ENCODE measurements around the gene VIPR2. TPM values are rescaled to one million over a fixed set of nuclear protein-coding genes. Genes with fewer than 3 reads are reported as not detected.

VIPR2 gene
- total RNA-seq, 4 donors from 2014 or later, result 0.38 to 2.4 (median 0.56) TPM

DNA sequence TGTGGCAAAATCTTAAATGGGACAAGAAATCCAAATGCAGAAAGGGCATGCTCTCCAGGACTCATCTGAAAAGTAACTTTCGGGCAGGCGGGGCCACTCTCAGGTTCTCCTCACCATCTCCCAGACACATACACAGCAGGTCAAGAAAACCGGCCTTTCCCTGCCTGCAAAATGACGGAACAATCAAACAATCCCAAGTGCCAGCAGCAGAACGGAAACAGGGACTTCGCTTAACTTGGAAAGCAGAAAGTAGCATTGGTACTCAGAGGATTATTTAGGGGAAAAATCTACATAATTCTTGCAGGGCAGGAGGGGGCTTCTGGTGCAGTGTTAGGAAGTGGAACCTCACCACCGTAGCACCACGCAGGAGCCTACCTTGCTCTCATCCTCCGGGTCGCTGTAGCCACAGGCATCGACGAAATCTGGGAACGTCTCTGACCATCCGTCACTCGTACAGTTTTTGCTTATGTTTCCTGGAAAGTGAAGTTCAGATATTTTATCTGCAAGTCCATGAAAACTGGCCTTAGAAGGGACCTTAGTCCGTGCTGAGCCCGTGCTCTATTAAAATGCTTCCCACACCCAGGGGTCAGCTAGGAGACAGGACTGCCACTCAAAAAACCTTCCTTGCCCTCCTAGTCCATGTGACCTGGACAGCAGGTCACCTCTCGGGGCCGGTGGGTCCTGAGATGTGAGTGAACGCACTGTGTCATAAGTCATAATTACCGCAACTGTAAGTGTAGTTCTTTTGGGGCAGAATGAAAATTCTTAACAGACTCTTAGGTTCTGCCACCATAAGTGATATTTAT lies 41.1 kb downstream of the VIPR2 start:
- no peak for TF ChIP-seq CTCF (IDR thresholded peaks at IDR 0.05; ENCODE audit: low read depth)

GRCh38 chr7:159102681-159103381 lies 41.8 kb downstream of the VIPR2 start:
- no peak for TF ChIP-seq CTCF (IDR thresholded peaks at IDR 0.05; ENCODE audit: low read depth)

DNA sequence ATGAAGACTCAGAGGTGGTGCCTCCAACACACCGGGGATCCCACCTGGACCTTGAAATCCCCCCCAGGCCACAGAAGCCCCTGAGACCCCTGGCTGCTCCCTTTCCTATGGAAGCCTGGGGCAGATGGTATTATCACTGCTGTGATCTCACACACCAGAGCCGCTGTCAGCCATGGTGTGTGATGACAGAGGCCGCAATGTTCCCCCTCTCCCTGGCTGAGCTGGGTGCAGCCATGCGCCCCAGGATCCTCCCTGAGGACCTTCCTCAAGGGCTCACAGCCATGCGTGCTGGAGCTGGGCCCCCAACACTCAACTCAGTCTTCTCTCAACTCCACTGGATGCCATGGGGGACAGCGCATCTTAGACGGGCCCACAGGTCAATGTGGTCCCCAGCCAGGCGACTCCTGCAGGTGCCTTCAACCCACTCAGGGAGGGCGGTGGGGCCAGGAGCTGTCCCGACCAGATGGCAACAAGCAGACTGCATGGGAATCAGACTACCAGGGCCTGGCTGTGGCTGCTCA lies 44.9 kb downstream of the VIPR2 start:
- TF ChIP-seq CTCF (IDR thresholded peaks at IDR 0.05; ENCODE audit: low read depth), result no peak

GRCh38 chr7:159098811-159099655 lies 45.6 kb downstream of the VIPR2 start:
- TF ChIP-seq CTCF (IDR thresholded peaks at IDR 0.05; ENCODE audit: low read depth), result no peak

DNA sequence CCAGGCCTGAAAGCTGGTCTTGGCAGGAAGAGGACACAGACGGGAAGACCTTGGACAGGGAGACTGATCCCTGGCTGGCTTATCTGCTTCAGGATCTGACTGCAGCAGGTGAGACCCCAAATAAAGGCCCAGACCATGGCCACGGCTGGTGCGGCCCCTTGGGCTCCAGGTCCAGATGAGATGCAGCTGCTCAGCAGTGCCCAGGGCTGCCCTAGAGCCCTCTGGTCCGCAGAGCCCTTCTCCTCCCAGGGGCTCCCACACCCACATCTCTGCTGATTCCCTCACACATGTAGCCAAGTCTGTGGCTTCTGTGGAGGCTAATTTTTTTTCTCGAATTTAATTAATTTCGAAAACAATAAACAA lies 46.3 kb downstream of the VIPR2 start:
- TF ChIP-seq CTCF (IDR thresholded peaks at IDR 0.05; ENCODE audit: low read depth), result no peak

DNA sequence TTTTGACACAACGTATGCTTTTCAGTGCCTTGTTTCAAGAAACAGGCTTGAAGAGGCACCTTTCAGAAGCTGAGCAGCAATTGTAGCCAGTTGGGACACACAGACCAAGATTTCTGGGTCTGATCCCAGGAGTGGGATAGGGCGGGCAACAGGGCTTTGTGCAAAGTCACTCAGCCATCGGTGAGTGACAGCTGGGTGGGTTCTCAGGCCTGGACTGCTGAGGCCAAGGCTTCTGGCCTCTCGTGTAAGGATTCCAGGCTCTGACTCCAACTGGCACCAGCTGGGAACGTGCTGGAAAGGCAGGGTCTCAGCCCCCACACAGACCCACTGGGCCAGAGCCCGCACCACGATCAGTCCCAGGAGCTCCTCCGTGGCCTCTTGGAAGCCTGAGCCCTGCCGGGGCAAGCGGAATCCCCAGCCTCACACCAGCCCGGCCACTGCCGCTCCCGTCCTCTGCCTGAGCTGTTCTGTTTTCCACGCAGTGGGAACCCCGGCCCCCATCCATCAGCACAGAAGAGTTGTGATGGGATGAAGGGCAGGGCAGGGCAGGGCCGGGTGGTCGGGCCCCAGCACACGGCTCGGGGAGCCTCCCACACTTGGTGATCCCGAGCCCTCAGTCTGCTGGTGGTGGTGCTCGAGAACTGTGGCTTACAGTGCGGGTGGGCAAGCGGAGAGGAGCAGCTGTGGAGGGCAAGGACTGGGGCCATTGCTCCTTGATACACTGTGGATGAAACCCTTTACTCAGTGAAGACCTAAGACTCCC lies 46.8 kb downstream of the VIPR2 start:
- TF ChIP-seq CTCF (IDR thresholded peaks at IDR 0.05; ENCODE audit: low read depth), result no peak

Measured in subcutaneous adipose tissue (tissue), 4 donors.